ENCODE measurements around the gene MACROD2. TPM values are rescaled to one million over a fixed set of nuclear protein-coding genes. Genes with fewer than 3 reads are reported as not detected.

MACROD2 gene
- total RNA-seq, 2 donors from 2014 or later, result 8.0 to 19.4 TPM

DNA sequence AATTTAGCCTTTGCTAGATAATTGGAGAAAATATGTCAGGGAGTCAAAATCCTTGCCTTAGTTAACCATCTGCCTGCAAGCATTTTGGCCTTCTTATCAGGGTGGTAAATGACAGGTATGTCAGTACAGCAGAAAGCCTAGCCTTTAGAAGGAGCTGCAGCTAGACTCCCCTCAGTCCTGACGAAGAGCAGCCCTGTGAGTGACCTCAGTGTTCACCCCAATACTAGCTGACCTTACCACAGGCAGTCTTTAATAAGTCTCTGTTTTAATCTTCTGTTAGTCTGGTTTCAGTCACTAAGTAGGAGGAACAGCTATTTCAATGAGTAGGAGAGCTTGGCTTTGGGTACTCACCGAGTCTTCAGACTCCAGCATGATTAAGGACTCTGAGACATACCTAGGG lies 682.1 kb downstream of the MACROD2 start:
- Histone ChIP-seq H3K4me3 (no peak overlapping the region), H3K36me3 (no peaks in the 10 kb centered on the region), H3K4me1 (replicated peaks) (no peaks in the 10 kb centered on the region), H3K27ac (no peak overlapping the region), H3K9me3 (no peaks in the 10 kb centered on the region), H3K27me3 (replicated peaks; ENCODE audit: insufficient read depth) (no peaks in the 10 kb centered on the region)
- intact Hi-C loops (cut with DNase I), result no loop called here
- no peak for DNase-seq (ENCODE audit: low spot score)
- whole genome bisulfite sequencing, result 89% methylated on average over 2 of the region's 2 CpGs
- TF ChIP-seq POLR2A (IDR thresholded peaks at IDR 0.05) (no peak), POLR2AphosphoS5 (IDR thresholded peaks at IDR 0.05) (no peak)
- TF ChIP-seq, protein P1, sequence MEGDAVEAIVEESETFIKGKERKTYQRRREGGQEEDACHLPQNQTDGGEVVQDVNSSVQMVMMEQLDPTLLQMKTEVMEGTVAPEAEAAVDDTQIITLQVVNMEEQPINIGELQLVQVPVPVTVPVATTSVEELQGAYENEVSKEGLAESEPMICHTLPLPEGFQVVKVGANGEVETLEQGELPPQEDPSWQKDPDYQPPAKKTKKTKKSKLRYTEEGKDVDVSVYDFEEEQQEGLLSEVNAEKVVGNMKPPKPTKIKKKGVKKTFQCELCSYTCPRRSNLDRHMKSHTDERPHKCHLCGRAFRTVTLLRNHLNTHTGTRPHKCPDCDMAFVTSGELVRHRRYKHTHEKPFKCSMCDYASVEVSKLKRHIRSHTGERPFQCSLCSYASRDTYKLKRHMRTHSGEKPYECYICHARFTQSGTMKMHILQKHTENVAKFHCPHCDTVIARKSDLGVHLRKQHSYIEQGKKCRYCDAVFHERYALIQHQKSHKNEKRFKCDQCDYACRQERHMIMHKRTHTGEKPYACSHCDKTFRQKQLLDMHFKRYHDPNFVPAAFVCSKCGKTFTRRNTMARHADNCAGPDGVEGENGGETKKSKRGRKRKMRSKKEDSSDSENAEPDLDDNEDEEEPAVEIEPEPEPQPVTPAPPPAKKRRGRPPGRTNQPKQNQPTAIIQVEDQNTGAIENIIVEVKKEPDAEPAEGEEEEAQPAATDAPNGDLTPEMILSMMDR (IDR thresholded peaks at IDR 0.05), result no peak

DNA sequence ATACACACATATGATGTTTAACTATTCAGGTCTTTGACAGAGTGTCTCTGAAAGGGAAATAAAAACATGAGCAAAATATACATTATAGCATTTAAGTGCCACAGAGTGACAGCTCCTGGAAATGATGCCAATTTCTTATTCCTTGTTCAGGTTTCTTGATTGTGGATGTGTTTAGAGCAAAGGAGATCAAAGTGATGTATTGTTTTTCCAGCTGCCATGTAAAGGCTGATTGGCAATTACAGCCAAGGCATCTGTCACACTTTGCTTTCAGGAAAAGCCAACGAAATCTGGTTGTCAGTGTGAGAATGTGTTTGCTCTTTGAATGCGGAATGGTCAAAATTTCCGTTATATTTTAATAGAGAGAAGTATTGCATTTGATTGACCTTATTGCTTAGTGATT lies 689.9 kb downstream of the MACROD2 start:
- Histone ChIP-seq H3K27me3 (replicated peaks; ENCODE audit: insufficient read depth) (no peaks in the 10 kb centered on the region), H3K27ac (no peak overlapping the region), H3K4me3 (no peak overlapping the region), H3K36me3 (no peaks in the 10 kb centered on the region), H3K9me3 (no peaks in the 10 kb centered on the region), H3K4me1 (replicated peaks) (no peaks in the 10 kb centered on the region)
- TF ChIP-seq, protein P1 (IDR thresholded peaks at IDR 0.05), result no peak
- no peak for TF ChIP-seq POLR2A (IDR thresholded peaks at IDR 0.05)
- TF ChIP-seq POLR2AphosphoS5 (IDR thresholded peaks at IDR 0.05), result no peak
- intact Hi-C loops (cut with DNase I), result no loop called here
- DNase-seq (ENCODE audit: low spot score), result no peak
- 75% methylated on average over 3 of the region's 3 CpGs for WGBS

DNA sequence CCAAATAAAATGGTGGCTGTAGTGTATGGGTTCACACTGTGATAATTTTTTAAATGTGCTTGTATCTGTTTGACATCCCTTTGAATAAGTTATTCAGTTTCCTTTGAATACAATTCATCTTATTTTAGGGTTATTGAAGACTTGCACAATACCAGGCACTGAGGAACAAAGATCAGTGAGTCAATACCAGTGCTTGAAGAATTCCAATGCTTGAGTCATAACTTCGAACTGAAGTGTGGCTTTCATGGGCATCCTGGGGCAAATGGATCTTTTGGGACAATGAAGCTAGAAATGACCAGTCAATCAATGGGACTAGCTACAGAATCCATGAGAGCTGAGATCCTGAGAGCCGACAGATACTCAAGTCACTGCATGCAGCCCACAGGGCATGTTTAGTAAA lies 692.0 kb downstream of the MACROD2 start:
- DNase-seq (ENCODE audit: low spot score), result no peak
- intact Hi-C loops (cut with DNase I), result no loop called here
- no peak overlapping the region for H3K4me3 ChIP-seq
- no peaks in the 10 kb centered on the region for H3K27me3 ChIP-seq (replicated peaks; ENCODE audit: insufficient read depth)
- H3K4me1 ChIP-seq (replicated peaks), result no peaks in the 10 kb centered on the region
- no peak overlapping the region for H3K27ac ChIP-seq
- H3K9me3 ChIP-seq, result no peaks in the 10 kb centered on the region
- WGBS, result 67% methylated on average over 2 of the region's 2 CpGs
- TF ChIP-seq POLR2A (IDR thresholded peaks at IDR 0.05) (no peak), POLR2AphosphoS5 (IDR thresholded peaks at IDR 0.05) (no peak)
- TF ChIP-seq, protein P1 (IDR thresholded peaks at IDR 0.05), result no peak
- H3K36me3 ChIP-seq, result no peaks in the 10 kb centered on the region

DNA sequence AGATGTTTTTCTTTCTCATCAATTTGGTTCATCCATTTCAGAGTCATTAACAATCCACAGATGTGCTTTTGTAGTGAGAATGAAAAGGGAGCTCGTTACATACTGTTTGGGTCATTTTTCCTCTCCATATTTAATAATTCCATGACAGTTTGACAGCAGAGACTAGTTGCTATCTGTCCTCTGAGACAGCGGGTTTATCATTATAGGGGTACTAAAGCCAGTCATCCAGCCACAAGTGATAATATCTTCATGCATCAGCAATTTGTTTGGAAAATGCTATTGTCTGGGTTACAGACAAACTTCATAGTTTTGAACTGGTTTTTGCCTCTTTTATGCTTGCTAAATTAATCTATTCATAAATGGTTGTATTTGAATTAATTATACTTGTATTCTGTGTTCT lies 692.7 kb downstream of the MACROD2 start:
- H3K36me3 ChIP-seq, result no peaks in the 10 kb centered on the region
- intact Hi-C loops (cut with DNase I), result no loop called here
- no peak for DNase-seq (ENCODE audit: low spot score)
- H3K27me3 ChIP-seq (replicated peaks; ENCODE audit: insufficient read depth), result no peaks in the 10 kb centered on the region
- no peak overlapping the region for H3K27ac ChIP-seq
- H3K9me3 ChIP-seq, result no peaks in the 10 kb centered on the region
- no peak for TF ChIP-seq POLR2A (IDR thresholded peaks at IDR 0.05)
- TF ChIP-seq, protein P1 (IDR thresholded peaks at IDR 0.05), result no peak
- no peak for TF ChIP-seq POLR2AphosphoS5 (IDR thresholded peaks at IDR 0.05)
- no peaks in the 10 kb centered on the region for H3K4me1 ChIP-seq (replicated peaks)
- 67% methylated on average over 2 of the region's 2 CpGs for WGBS
- no peak overlapping the region for H3K4me3 ChIP-seq

DNA sequence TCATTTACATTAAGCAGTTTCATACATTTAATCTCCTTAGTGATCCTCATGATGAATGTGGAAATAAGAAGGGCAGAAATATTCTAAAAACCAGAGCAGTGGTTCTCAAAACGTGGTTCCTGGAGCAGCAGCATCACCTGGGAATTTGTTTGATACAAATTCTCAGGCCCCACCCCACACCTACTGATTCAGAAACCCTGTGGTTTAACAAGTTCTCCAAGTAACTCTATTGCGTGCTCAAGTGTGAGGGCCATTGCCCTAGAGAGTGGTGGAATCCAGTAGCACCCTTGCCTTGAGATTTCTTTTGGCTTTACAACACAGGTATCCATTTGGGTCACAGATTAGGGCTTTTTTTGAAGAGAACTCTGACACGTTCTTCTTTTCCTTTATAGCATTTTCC lies 696.7 kb downstream of the MACROD2 start:
- Histone ChIP-seq H3K36me3 (no peaks in the 10 kb centered on the region), H3K4me3 (no peak overlapping the region), H3K4me1 (replicated peaks) (no peaks in the 10 kb centered on the region), H3K9me3 (no peaks in the 10 kb centered on the region), H3K27ac (no peak overlapping the region), H3K27me3 (replicated peaks; ENCODE audit: insufficient read depth) (no peaks in the 10 kb centered on the region)
- intact Hi-C loops (cut with DNase I), result no loop called here
- TF ChIP-seq POLR2AphosphoS5 (IDR thresholded peaks at IDR 0.05), result no peak
- TF ChIP-seq POLR2A (IDR thresholded peaks at IDR 0.05), result no peak
- TF ChIP-seq, protein P1 (IDR thresholded peaks at IDR 0.05), result no peak
- DNase-seq (ENCODE audit: low spot score), result no peak
- WGBS, result 92% methylated on average over 3 of the region's 3 CpGs
